Measurements from ENCODE around the gene POU6F2.

The POU6F2 gene

GRCh38 chr7:38962028-38962427, 15.7 kb upstream of the POU6F2 start:
- H3K27ac ChIP-seq (ENCODE audit: low read length), result no peak overlapping the region
- H3K36me3 ChIP-seq (replicated peaks; ENCODE audit: insufficient read depth, low read length), result no peaks in the 10 kb centered on the region
- H3K4me3 ChIP-seq (ENCODE audit: low read length), result no peak overlapping the region
- H3F3A ChIP-seq (ENCODE audit: insufficient read depth, low read length), result no peaks in the 10 kb centered on the region
- DNase-seq, result no peak
- TF ChIP-seq EZH2 (optimal IDR thresholded peaks at IDR 0.05; ENCODE audit: low read depth, low read length) (no peak), CTCF (IDR thresholded peaks at IDR 0.05; ENCODE audit: low read length) (no peak), EZH2phosphoT487 (IDR thresholded peaks at IDR 0.05; ENCODE audit: low read length) (no peak)
- no peaks in the 10 kb centered on the region for H3K9me3 ChIP-seq (replicated peaks; ENCODE audit: insufficient read depth, low read length)
- H3K4me2 ChIP-seq (ENCODE audit: low read depth, low read length), result no peak overlapping the region
- no peak overlapping the region for H2AFZ ChIP-seq (ENCODE audit: low read length)
- H4K20me1 ChIP-seq (ENCODE audit: insufficient read depth, low read length), result no peaks in the 10 kb centered on the region
- no peaks in the 10 kb centered on the region for H3K79me2 ChIP-seq (ENCODE audit: low read length)
- H3K9ac ChIP-seq (ENCODE audit: low read length), result no peak overlapping the region
- no peaks in the 10 kb centered on the region for H3K9me2 ChIP-seq (replicated peaks; ENCODE audit: insufficient read depth, low read length)
- H3K4me1 ChIP-seq (ENCODE audit: low read length), result no peaks in the 10 kb centered on the region
- no peaks in the 10 kb centered on the region for H3K27me3 ChIP-seq (replicated peaks; ENCODE audit: insufficient read depth, low read length)

DNA sequence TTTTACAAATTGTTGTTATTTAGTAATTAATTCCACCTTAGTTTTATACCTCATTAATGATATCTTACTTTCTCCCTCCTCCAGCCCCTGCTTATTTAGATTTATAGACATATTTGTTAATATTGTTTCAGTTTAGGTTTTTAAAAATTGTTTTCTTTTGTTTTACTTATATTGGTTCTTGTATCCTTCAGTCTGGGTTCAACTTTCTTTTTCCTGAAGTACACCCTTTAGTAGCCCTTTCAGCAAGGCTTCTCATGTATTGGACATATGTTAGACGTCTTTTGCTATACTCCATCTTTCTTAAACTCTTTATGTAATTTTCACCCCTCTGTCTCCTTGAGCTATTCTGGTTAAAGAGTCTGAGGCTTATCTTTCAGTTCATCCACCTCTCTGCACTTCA, 12.8 kb upstream of the POU6F2 start:
- no peaks in the 10 kb centered on the region for H3K79me2 ChIP-seq (ENCODE audit: low read length)
- no peak for DNase-seq
- no peak for TF ChIP-seq EZH2 (optimal IDR thresholded peaks at IDR 0.05; ENCODE audit: low read depth, low read length)
- no peak for TF ChIP-seq EZH2phosphoT487 (IDR thresholded peaks at IDR 0.05; ENCODE audit: low read length)
- no peak for TF ChIP-seq CTCF (IDR thresholded peaks at IDR 0.05; ENCODE audit: low read length)
- no peaks in the 10 kb centered on the region for H4K20me1 ChIP-seq (ENCODE audit: insufficient read depth, low read length)
- H3K27ac ChIP-seq (ENCODE audit: low read length), result no peak overlapping the region
- H2AFZ ChIP-seq (ENCODE audit: low read length), result no peak overlapping the region
- H3K27me3 ChIP-seq (replicated peaks; ENCODE audit: insufficient read depth, low read length), result no peaks in the 10 kb centered on the region
- no peak overlapping the region for H3K4me2 ChIP-seq (ENCODE audit: low read depth, low read length)
- no peaks in the 10 kb centered on the region for H3K4me1 ChIP-seq (ENCODE audit: low read length)
- no peaks in the 10 kb centered on the region for H3F3A ChIP-seq (ENCODE audit: insufficient read depth, low read length)
- H3K9ac ChIP-seq (ENCODE audit: low read length), result no peak overlapping the region
- H3K4me3 ChIP-seq (ENCODE audit: low read length), result no peak overlapping the region
- no peaks in the 10 kb centered on the region for H3K9me2 ChIP-seq (replicated peaks; ENCODE audit: insufficient read depth, low read length)
- H3K9me3 ChIP-seq (replicated peaks; ENCODE audit: insufficient read depth, low read length), result no peaks in the 10 kb centered on the region
- H3K36me3 ChIP-seq (replicated peaks; ENCODE audit: insufficient read depth, low read length), result no peaks in the 10 kb centered on the region

DNA sequence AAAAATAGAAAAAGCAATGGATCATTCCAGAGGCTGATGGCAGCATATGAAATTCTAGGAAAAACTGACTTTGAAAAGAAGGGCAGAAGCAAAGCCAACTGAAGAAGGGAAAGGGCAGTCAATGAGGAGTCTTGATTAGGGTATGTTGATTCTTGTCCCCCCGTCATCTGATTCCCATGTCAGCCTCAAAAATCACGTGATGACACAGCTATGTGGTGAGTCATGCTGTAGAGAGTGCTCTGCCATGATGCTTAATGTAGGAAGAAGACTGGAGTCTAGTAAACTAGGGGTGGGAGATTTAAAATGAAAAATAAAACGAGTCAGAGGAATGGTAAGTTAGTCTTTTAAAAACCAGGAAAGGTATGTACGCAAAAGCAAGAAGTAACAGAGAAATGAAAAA, 3.9 kb upstream of the POU6F2 start:
- Histone ChIP-seq H3K36me3 (replicated peaks; ENCODE audit: insufficient read depth, low read length) (no peaks in the 10 kb centered on the region), H3F3A (ENCODE audit: insufficient read depth, low read length) (no peaks in the 10 kb centered on the region), H3K79me2 (ENCODE audit: low read length) (no peaks in the 10 kb centered on the region), H4K20me1 (ENCODE audit: insufficient read depth, low read length) (no peaks in the 10 kb centered on the region), H3K9me2 (replicated peaks; ENCODE audit: insufficient read depth, low read length) (no peaks in the 10 kb centered on the region), H3K27me3 (replicated peaks; ENCODE audit: insufficient read depth, low read length) (no peaks in the 10 kb centered on the region), H3K9ac (ENCODE audit: low read length) (no peak overlapping the region), H3K4me1 (ENCODE audit: low read length) (no peaks in the 10 kb centered on the region), H3K4me3 (ENCODE audit: low read length) (no peak overlapping the region), H3K27ac (ENCODE audit: low read length) (no peak overlapping the region), H2AFZ (ENCODE audit: low read length) (no peak overlapping the region), H3K9me3 (replicated peaks; ENCODE audit: insufficient read depth, low read length) (no peaks in the 10 kb centered on the region), H3K4me2 (ENCODE audit: low read depth, low read length) (no peak overlapping the region)
- TF ChIP-seq EZH2phosphoT487 (IDR thresholded peaks at IDR 0.05; ENCODE audit: low read length) (no peak), EZH2 (optimal IDR thresholded peaks at IDR 0.05; ENCODE audit: low read depth, low read length) (no peak), CTCF (IDR thresholded peaks at IDR 0.05; ENCODE audit: low read length) (no peak)
- no peak for DNase-seq
